ENCODE measurements around the gene GLDC. TPM values are rescaled to one million over a fixed set of nuclear protein-coding genes. Genes with fewer than 3 reads are reported as not detected.

GLDC gene
- total RNA-seq, 1 donor from 2014 or later: 2.6 TPM

DNA sequence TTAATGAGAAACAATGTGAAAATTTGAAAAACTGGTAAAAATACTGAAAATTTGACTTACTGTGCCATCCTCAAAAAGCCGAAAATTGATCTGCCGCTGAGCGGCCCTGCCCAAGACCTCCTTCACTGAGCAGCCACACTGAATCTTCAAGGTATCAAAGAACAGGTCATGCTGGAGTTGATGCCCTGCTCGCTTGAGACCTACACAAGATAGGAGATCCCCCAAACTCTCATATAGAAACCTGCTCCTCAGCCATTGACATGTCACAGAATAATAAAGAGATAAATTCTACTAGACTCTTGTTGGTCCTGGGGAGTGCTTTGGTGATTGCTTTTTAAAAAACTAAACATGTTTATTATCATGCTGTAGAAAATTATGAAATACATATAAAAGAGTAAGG, 52.7 kb downstream of the GLDC start:
- H3K36me3 Mint-ChIP-seq (ENCODE audit: low read depth): no peaks in the 10 kb centered on the region
- no peak overlapping the region for H3K4me3 Mint-ChIP-seq
- DNase-seq: no peak
- ChIA-PET POLR2A (no interaction called here), CTCF (no interaction called here)
- peaks cover 12% of the 10 kb centered on the region for H3K4me1 Mint-ChIP-seq
- intact Hi-C loops (cut with micrococcal nuclease): no loop called here
- H3K27ac Mint-ChIP-seq: no peak overlapping the region
- ATAC-seq (ENCODE audit: low read depth): no peak
- H3K9me3 Mint-ChIP-seq: no peaks in the 10 kb centered on the region
- no peaks in the 10 kb centered on the region for H3K27me3 Mint-ChIP-seq
- TF ChIP-seq, protein P1, sequence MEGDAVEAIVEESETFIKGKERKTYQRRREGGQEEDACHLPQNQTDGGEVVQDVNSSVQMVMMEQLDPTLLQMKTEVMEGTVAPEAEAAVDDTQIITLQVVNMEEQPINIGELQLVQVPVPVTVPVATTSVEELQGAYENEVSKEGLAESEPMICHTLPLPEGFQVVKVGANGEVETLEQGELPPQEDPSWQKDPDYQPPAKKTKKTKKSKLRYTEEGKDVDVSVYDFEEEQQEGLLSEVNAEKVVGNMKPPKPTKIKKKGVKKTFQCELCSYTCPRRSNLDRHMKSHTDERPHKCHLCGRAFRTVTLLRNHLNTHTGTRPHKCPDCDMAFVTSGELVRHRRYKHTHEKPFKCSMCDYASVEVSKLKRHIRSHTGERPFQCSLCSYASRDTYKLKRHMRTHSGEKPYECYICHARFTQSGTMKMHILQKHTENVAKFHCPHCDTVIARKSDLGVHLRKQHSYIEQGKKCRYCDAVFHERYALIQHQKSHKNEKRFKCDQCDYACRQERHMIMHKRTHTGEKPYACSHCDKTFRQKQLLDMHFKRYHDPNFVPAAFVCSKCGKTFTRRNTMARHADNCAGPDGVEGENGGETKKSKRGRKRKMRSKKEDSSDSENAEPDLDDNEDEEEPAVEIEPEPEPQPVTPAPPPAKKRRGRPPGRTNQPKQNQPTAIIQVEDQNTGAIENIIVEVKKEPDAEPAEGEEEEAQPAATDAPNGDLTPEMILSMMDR (IDR thresholded peaks at IDR 0.05): no peak

DNA sequence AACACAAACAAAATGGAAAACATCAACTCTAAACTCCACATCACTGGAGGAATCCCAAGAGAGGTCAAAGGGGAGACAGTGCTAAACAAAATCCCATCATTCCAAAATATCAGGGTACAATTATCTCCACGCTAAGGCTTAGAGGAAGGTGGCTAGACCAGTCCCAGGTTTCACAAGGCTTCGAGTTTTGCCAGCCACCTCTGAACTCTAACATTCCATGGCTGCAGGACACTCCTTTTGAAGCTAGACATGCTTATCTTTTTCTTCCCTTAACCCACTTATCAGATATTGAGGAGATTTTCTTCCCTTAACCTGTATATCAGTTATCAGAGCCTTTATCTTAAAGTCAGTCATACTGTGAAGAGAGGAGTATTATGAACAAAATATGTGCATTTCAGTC, 53.3 kb downstream of the GLDC start:
- no peak overlapping the region for H3K4me3 Mint-ChIP-seq
- intact Hi-C loops (cut with micrococcal nuclease): no loop called here
- POLR2A ChIA-PET: no interaction called here
- TF ChIP-seq, protein P1 (IDR thresholded peaks at IDR 0.05): no peak
- H3K4me1 Mint-ChIP-seq: peaks cover 12% of the 10 kb centered on the region
- CTCF ChIA-PET: no interaction called here
- H3K27ac Mint-ChIP-seq: no peak overlapping the region
- H3K36me3 Mint-ChIP-seq (ENCODE audit: low read depth): no peaks in the 10 kb centered on the region
- no peak for ATAC-seq (ENCODE audit: low read depth)
- DNase-seq: no peak
- H3K9me3 Mint-ChIP-seq: no peaks in the 10 kb centered on the region
- H3K27me3 Mint-ChIP-seq: no peaks in the 10 kb centered on the region

DNA sequence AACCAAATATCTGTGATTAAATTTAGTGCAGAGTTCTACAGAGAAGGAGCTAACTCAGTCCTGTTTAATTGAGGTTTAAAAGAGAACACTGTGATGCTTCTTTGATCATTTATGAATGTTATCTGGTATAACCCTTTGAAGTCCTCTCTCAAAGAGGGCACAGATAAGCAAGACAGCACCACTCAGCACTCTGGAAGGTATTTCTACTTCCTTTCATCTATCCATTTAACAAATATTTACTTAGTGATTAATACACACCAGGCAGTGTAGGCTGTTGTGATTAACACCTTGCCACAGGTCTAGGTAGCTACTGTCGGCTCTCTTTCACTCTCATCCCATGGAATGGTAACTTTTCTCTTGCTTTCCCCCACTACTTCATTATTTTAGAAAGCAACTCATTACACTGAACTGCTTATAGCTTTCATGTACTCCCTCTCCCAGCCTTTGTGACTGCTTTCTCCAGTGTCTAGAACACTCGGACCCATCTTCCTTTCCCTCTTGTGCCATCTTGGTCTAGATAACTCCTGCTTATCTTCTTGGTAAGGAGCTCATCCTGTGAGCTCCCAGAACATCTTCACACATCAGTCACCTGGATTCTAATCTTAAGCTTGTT, 54.7 kb downstream of the GLDC start:
- ATAC-seq (ENCODE audit: low read depth): no peak
- H3K9me3 Mint-ChIP-seq: no peaks in the 10 kb centered on the region
- intact Hi-C loops (cut with micrococcal nuclease): no loop called here
- no peaks in the 10 kb centered on the region for H3K27me3 Mint-ChIP-seq
- no peaks in the 10 kb centered on the region for H3K36me3 Mint-ChIP-seq (ENCODE audit: low read depth)
- TF ChIP-seq, protein P1 (IDR thresholded peaks at IDR 0.05): no peak
- H3K4me1 Mint-ChIP-seq: peaks cover 12% of the 10 kb centered on the region
- CTCF ChIA-PET: no interaction called here
- H3K4me3 Mint-ChIP-seq: no peak overlapping the region
- no peak overlapping the region for H3K27ac Mint-ChIP-seq
- POLR2A ChIA-PET: interaction anchor here (0.9 to 1.0 kb wide), 2 partner anchors 55 to 88 kb away, joined by 3 to 12 read pairs; partner anchors contain the start of gene GLDC
- DNase-seq: no peak

DNA sequence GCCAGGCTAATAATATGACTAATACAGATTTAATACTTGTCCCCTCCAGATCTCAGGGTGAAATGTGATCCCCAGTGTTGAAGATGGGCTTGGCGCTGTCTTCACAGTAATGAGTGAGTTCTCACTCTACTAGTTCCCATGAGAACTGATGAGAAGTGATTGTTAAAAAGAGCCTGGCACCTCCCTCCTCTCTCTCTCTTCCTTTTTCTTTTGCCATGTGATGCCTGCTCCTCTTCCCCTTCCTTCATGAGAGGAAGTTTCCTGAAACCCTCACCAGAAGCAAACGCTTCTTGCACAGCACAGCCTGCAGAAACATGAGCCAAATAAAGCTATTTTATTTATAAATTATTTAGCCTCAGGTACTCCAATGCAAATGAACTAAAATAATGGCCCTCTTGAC, 55.2 kb downstream of the GLDC start:
- no peaks in the 10 kb centered on the region for H3K36me3 Mint-ChIP-seq (ENCODE audit: low read depth)
- ChIA-PET CTCF (no interaction called here), POLR2A (interaction anchor here (0.9 to 1.0 kb wide), 2 partner anchors 55 to 88 kb away, joined by 3 to 12 read pairs; partner anchors contain the start of gene GLDC)
- peaks cover 14% of the 10 kb centered on the region for H3K4me1 Mint-ChIP-seq
- ATAC-seq (ENCODE audit: low read depth) (no peak), DNase-seq (no peak)
- H3K4me3 Mint-ChIP-seq: no peak overlapping the region
- TF ChIP-seq, protein P1 (IDR thresholded peaks at IDR 0.05): no peak
- intact Hi-C loops (cut with micrococcal nuclease): no loop called here
- no peaks in the 10 kb centered on the region for H3K9me3 Mint-ChIP-seq
- peak overlapping the region; percentile 62 for H3K27ac Mint-ChIP-seq
- H3K27me3 Mint-ChIP-seq: no peaks in the 10 kb centered on the region

DNA sequence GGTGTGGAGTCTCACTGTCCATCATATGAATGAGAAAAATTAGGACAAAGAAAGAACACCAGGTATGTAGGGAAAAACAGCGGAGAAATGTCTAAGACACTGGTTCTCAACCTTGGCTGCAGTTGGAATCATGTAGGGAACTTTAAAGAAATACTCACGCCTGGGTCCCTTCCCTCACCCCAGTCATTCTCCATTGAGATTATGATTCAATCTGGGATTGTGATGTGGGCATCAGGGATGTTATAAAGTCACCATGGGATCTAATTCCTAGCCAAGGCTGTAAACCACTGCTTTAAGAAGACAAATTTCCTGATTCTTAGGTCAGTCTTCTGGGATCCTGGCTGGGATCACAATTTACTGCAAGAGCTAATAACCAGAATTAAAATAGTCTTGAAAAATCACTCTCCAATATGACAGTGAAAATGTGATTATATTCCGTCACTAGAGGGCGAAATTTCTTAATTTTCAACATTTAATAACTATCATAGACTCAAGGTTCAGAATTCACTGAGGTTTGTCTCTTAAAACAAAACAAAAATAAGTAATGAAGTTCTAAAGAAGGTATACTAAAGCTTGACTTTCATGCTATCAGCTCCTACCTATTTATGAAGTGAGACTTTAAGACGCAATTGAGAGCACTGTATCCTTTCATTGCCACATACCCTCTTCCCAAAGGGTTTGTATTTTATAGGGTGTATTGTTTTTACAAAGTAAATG, 60.5 kb downstream of the GLDC start:
- H3K9me3 Mint-ChIP-seq: no peaks in the 10 kb centered on the region
- TF ChIP-seq, protein P1 (IDR thresholded peaks at IDR 0.05): no peak
- H3K36me3 Mint-ChIP-seq (ENCODE audit: low read depth): no peaks in the 10 kb centered on the region
- H3K4me3 Mint-ChIP-seq: no peak overlapping the region
- no peak overlapping the region for H3K27ac Mint-ChIP-seq
- H3K27me3 Mint-ChIP-seq: no peaks in the 10 kb centered on the region
- POLR2A ChIA-PET: interaction anchor here (0.9 to 1.9 kb wide), 5 partner anchors 97 to 172 kb away, joined by 3 to 11 read pairs (median 3); partner anchors contain the start of gene KDM4C
- intact Hi-C loops (cut with micrococcal nuclease): loop anchor here (1.0 to 2.0 kb wide), 7 partner anchors 10 to 242 kb away; partner anchors contain the start of gene KDM4C
- peaks cover 41% of the 10 kb centered on the region for H3K4me1 Mint-ChIP-seq
- ATAC-seq (ENCODE audit: low read depth) (peak; percentile 54), DNase-seq (no peak)
- CTCF ChIA-PET: interaction anchor here (0.6 to 4.6 kb wide), 23 partner anchors 11 to 965 kb away, joined by 3 to 43 read pairs (median 4); partner anchors contain the start of gene KDM4C
